ENCODE results near the gene MAP2. TPM values are rescaled to one million over a fixed set of nuclear protein-coding genes. Genes with fewer than 3 reads are reported as not detected.

Gene MAP2
- total RNA-seq, 1 donor from 2014 or later: 1.9 TPM

- DNase-seq (no peak), ATAC-seq (ENCODE audit: low read depth) (no peak)
- POLR2A ChIA-PET: no interaction called here
- no peak overlapping the region for H3K27ac Mint-ChIP-seq
- H3K9me3 Mint-ChIP-seq: peaks cover 5% of the 10 kb centered on the region
- CTCF ChIA-PET: no interaction called here
- H3K36me3 Mint-ChIP-seq (ENCODE audit: low read depth): no peaks in the 10 kb centered on the region
- no peaks in the 10 kb centered on the region for H3K27me3 Mint-ChIP-seq
- peaks cover 4% of the 10 kb centered on the region for H3K4me1 Mint-ChIP-seq
- no peak for TF ChIP-seq CTCF (IDR thresholded peaks at IDR 0.05)
- H3K4me3 Mint-ChIP-seq: no peak overlapping the region
- intact Hi-C loops (cut with micrococcal nuclease): no loop called here
Measured at GRCh38 chr2:209499069-209499468, 75.2 kb downstream of the MAP2 start.

GRCh38 chr2:209501579-209501978, 77.7 kb downstream of the MAP2 start:
- H3K4me3 Mint-ChIP-seq: no peak overlapping the region
- H3K27me3 Mint-ChIP-seq: no peaks in the 10 kb centered on the region
- intact Hi-C loops (cut with micrococcal nuclease): no loop called here
- peaks cover 5% of the 10 kb centered on the region for H3K9me3 Mint-ChIP-seq
- no peaks in the 10 kb centered on the region for H3K36me3 Mint-ChIP-seq (ENCODE audit: low read depth)
- ChIA-PET POLR2A (no interaction called here), CTCF (no interaction called here)
- H3K27ac Mint-ChIP-seq: no peak overlapping the region
- H3K4me1 Mint-ChIP-seq: peaks cover 4% of the 10 kb centered on the region
- ATAC-seq (ENCODE audit: low read depth) (no peak), DNase-seq (no peak)
- TF ChIP-seq CTCF (IDR thresholded peaks at IDR 0.05): no peak

- intact Hi-C loops (cut with micrococcal nuclease): no loop called here
Measured at GRCh38 chr2:209505410-209505809, 81.6 kb downstream of the MAP2 start.

GRCh38 chr2:209508255-209508654, 84.4 kb downstream of the MAP2 start:
- DNase-seq (no peak), ATAC-seq (ENCODE audit: low read depth) (no peak)
- ChIA-PET CTCF (no interaction called here), POLR2A (no interaction called here)
- Mint-ChIP-seq H3K4me3 (no peak overlapping the region), H3K27ac (no peak overlapping the region), H3K27me3 (no peaks in the 10 kb centered on the region), H3K9me3 (no peaks in the 10 kb centered on the region), H3K36me3 (ENCODE audit: low read depth) (no peaks in the 10 kb centered on the region), H3K4me1 (peaks cover 7% of the 10 kb centered on the region)
- TF ChIP-seq CTCF (IDR thresholded peaks at IDR 0.05): no peak
- intact Hi-C loops (cut with micrococcal nuclease): no loop called here

More at GRCh38 chr2:209505410-209505809, 81.6 kb downstream of the MAP2 start:
- CTCF ChIA-PET: no interaction called here
- no peaks in the 10 kb centered on the region for H3K36me3 Mint-ChIP-seq (ENCODE audit: low read depth)
- no peak overlapping the region for H3K27ac Mint-ChIP-seq
- no peak overlapping the region for H3K4me3 Mint-ChIP-seq
- H3K27me3 Mint-ChIP-seq: no peaks in the 10 kb centered on the region
- H3K9me3 Mint-ChIP-seq: no peaks in the 10 kb centered on the region
- no peak for TF ChIP-seq CTCF (IDR thresholded peaks at IDR 0.05)
- DNase-seq: no peak
- no peaks in the 10 kb centered on the region for H3K4me1 Mint-ChIP-seq
- POLR2A ChIA-PET: no interaction called here
- ATAC-seq (ENCODE audit: low read depth): no peak

- POLR2A ChIA-PET: no interaction called here
- H3K36me3 Mint-ChIP-seq (ENCODE audit: low read depth): no peaks in the 10 kb centered on the region
- intact Hi-C loops (cut with micrococcal nuclease): loop anchor here (2.0 kb wide), 1 partner anchor 15 kb away; no protein-coding TSS in a partner anchor
- peaks cover 10% of the 10 kb centered on the region for H3K4me1 Mint-ChIP-seq
- ATAC-seq (ENCODE audit: low read depth) (no peak), DNase-seq (no peak)
- no peaks in the 10 kb centered on the region for H3K27me3 Mint-ChIP-seq
- CTCF ChIA-PET: no interaction called here
- H3K9me3 Mint-ChIP-seq: no peaks in the 10 kb centered on the region
- H3K4me3 Mint-ChIP-seq: no peak overlapping the region
- H3K27ac Mint-ChIP-seq: no peak overlapping the region
- no peak for TF ChIP-seq CTCF (IDR thresholded peaks at IDR 0.05)
Measured at GRCh38 chr2:209511637-209512036, 87.8 kb downstream of the MAP2 start.
